COLO668 (cell line): ENCODE data around the gene GREB1.
A peak's percentile ranks its signal among the peaks of the same experiment; 100 is the strongest.
"Not testable (repeated sequence)": the region's sequence is repeated elsewhere in the genome, so short reads cannot be mapped to it uniquely, and the experiment has no call there.

Experiments used
- DNase-seq: peaks from one replicate; lab custom pipeline; 2025; ENCODE audit not compliant: unreplicated experiment; lab: John Stamatoyannopoulos, UW

Gene GREB1

DNA sequence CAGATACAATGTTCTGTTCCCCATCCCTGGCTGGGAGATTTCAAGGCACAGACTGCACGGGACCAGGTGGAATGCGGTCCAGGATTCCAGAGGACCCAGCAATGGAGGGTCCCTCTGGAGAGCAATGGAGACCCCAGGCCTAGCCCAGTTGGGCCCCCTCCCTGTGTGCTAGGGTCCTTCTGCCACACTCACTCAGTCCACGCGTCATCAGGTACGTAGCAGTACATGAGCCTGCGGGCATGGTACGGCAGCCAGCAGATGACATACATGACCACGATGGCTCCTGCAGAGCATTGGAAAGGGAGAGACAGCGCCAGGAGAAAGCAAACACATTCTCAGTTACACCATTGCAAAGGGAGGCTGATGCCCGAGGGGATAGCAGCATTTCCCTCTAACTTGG is 126.0 kb downstream of the GREB1 start:
- no peak for DNase-seq

- not testable (repeated sequence) for DNase-seq
Observed at GRCh38 chr2:11660396-11660795, 126.6 kb downstream of the GREB1 start.

DNA sequence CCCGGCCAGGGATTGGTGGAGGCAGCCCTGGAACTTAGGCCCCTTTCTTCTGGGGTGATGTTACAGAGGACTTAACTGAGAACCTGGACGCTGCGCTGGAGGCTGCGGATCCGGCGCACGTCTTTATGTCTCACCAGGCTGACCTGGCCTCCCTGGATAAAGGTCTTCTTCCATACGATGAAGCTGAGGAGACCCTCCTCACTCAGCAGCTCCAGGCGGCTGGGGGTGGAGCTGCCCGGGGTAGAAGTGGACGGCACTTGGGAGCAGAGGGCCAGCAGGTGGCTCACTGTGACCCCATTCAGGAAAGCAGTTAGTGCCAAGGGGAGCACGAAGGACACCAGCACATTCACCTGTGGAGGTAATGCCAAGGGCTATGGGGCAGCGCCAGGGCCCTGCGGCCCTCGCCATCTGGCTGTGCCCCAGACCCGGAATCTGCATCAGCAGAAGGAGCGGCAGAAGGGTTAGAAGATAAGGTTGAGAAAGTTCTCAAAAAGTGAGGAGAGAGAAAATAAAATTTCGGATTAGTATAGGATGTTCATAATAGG is 128.1 kb downstream of the GREB1 start:
- DNase-seq, result no peak

- DNase-seq, result no peak
Observed at GRCh38 chr2:11662882-11663281, 129.0 kb downstream of the GREB1 start.

- no peak for DNase-seq
Observed at GRCh38 chr2:11663427-11663826, 129.6 kb downstream of the GREB1 start.

- DNase-seq, result no peak
Observed at GRCh38 chr2:11665028-11665427, 131.2 kb downstream of the GREB1 start.

- no peak for DNase-seq
Observed at GRCh38 chr2:11665510-11666362, 131.9 kb downstream of the GREB1 start.

GRCh38 chr2:11667194-11667593 is 133.3 kb downstream of the GREB1 start:
- no peak for DNase-seq

DNA sequence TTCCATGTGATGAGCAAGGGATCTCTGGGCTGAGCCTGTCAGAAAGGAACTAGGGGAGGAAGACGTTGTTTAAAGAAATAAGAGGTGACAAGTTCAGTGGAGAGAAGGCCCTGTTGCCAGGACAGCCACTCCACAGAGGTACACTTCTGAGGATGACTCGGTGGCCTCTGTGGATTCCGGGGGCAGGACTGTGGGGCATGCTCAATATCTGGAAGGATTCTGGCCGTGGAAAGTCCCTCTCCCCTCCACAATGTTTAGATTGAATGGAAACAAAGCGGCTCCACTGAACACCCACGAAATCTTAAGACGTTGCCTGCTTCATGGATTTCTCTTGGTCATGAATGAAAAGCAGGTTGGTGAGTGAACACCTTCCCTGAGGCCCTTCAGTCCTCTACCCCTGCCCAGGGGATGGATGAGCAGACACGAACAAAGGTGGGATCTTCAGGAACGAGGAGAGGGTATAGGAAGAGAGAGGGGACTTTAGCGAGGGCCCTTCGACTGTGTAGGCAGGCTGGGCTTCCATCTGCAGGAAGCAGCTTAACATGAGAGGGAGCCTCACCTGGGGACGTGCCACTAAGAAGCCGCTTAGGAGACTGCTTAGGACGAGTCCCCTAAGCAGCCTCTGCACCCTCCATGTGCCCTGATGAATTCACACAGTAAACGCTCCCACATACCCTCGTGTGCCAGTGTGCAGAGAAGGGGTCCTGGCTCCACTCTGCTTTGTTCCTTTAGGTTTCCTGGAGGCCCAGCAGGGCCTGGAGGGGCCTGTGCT is 134.2 kb downstream of the GREB1 start:
- DNase-seq, result no peak

- no peak for DNase-seq
Observed at GRCh38 chr2:11669454-11670291, 135.8 kb downstream of the GREB1 start, which contains the start of gene NTSR2. Gene NTSR2, minus strand, starts transcription at chr2:11670195. Its CDS starts 66 bp downstream, at chr2:11670129.

- no peak for DNase-seq
Observed at GRCh38 chr2:11672407-11672806, 138.6 kb downstream of the GREB1 start.

- DNase-seq, result no peak
Observed at GRCh38 chr2:11674983-11675382, 141.1 kb downstream of the GREB1 start.

GRCh38 chr2:11675423-11676112 is 141.7 kb downstream of the GREB1 start:
- no peak for DNase-seq

GRCh38 chr2:11676640-11677039 is 142.8 kb downstream of the GREB1 start:
- peak; percentile 72 for DNase-seq

GRCh38 chr2:11677136-11678055 is 143.6 kb downstream of the GREB1 start:
- peak; percentile 22 for DNase-seq

DNA sequence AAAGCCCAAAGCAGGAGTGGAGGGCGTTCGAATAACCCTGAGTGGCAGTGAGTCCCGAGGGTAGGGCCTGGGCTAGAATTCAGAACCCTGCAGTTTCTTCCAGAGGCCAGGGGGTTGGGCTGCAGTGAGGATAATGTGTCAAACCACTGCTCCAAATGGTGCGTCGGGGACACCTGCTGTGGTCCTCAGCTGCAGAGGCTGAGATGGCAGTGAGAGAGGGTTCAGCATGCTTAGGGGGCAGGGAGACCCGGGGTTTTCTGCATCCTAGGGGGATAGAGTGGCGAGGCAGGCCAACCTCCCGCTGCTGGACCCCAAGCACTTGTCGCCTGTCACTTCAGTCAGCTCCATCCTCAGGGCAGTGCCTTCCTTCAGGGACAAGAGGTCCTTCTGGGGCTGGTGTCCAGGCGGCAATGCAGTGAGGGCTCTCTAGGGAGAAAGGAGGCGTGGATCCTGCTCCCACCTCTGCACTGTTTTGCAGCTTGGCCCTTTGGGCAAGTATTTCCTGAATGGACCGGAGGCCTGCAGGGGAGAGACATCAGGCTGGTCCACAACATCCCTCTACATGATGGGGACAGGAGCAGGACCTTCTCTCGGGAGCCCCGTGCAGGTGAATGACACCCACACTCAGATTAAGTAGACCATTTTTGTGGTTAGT is 144.6 kb downstream of the GREB1 start:
- no peak for DNase-seq

DNA sequence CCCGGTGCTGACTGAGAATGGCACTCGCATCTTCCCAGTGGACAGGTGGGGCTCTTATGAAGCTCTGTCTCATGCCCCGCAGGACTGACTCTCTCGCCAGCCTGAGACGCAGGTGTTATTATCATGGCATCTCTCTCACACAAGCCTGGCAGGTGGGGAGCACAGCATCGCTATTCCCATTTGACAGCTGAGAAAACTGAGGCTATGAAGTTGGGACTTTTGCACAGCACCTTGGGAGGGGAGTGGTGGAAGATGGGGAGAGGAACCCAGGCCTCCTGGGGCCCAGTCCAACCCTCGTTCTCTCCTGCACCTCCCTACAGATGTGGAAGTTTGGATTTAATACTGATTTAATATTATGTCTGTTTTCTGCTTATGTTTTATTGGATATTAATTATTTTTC is 145.2 kb downstream of the GREB1 start:
- no peak for DNase-seq

DNA sequence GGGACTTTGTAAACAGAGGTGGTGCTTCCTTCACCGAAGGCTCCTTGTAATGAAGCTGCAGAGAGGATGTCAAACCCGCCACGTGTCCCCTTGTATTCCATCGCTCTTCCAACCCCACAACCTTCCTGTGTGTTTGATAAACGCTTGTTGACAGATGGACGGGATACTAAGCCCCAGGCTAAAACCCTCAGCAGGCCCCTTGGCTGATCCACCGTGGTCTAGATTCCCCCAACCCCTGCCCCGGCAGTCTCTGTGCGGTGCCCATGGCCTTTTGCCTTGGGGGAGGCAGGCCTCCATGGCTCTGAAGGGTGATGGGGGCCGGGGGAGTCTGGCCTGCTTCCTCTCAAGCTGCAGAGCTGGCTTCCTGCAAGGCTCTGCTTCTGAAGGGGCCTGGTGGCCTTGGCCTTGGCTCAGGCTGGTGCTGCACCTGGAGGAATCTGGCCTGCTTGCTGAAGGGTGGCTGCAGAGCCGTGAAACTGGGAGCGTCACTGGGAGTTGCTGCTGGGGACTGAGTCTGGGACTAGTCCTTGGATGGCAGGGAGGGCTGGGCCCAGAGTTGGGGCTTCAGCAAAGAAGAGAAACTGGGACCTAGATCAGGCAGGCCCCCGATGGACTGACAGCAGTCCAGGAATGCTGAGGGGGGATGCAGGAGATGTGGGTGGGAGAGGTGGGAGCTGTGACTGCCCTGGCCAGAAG is 145.8 kb downstream of the GREB1 start:
- no peak for DNase-seq
